Omental fat pad (tissue), 4 donors: ENCODE measurements around the gene MGMT. TPM values are rescaled to one million over a fixed set of nuclear protein-coding genes. Genes with fewer than 3 reads are reported as not detected.

Source experiments
- ATAC-seq: fragments of 150-250 bp; one replicate; pipeline ENCODE4 v1.9.1; 2016; ENCODE audit warnings: mild to moderate bottlenecking, moderate library complexity; ENCODE audit not compliant: low FRiP score
- DNase-seq: peaks from one replicate; pipeline ENCODE4 v3.0.0-alpha.2; 2019; ENCODE audit warnings: low spot score
- CTCF ChIP-seq, 3 donors: fragments of 450-650 bp; IDR thresholded peaks; one replicate each; pipeline ENCODE4 v1.5.1; 2016 to 2017; ENCODE audit warnings: antibody characterized with exemption in 3 of 3, mild to moderate bottlenecking in 3 of 3, moderate library complexity in 2 of 3
- total RNA-seq, 4 donors: library from RNA; depleted of rRNA; stranded (reverse); fragments of >200 nt; gene quantifications; one replicate each; pipeline ENCODE4 v1.1.0, GENCODE V29; 2016

The MGMT gene
- total RNA-seq, 4 donors from 2014 or later: 27.3 to 56.6 (median 35.4) TPM

- TF ChIP-seq CTCF (IDR thresholded peaks at IDR 0.05): no peak
- DNase-seq (no peak), ATAC-seq (no peak)
These were observed 349.0 kb downstream of the MGMT start for GRCh38 chr10:129815898-129816655.

- no peak for TF ChIP-seq CTCF (IDR thresholded peaks at IDR 0.05)
- no peak for ATAC-seq
- DNase-seq: no peak
These were observed 349.6 kb downstream of the MGMT start for GRCh38 chr10:129816656-129817045.
